Lower leg skin (tissue), 3 donors: Measurements from ENCODE around the gene SDCCAG8.
"Not testable (repeated sequence)": the region's sequence is repeated elsewhere in the genome, so short reads cannot be mapped to it uniquely, and the experiment has no call there.

ENCODE experiments used
- POLR2A ChIP-seq, 2 donors: fragments of 450-650 bp; IDR thresholded peaks; one replicate each; pipeline ENCODE4 v1.6.1; 2016 to 2017; ENCODE audit warnings: antibody characterized with exemption in 2 of 2, mild to moderate bottlenecking in 1 of 2, moderate library complexity in 1 of 2
- TF ChIP-seq, protein P1 (sequence below), 3 donors: fragments of 450-650 bp; IDR thresholded peaks; one replicate each; pipeline ENCODE4 v1.5.1; 2016; ENCODE audit warnings: antibody characterized with exemption in 3 of 3, mild to moderate bottlenecking in 3 of 3, moderate library complexity in 2 of 3

DNA sequence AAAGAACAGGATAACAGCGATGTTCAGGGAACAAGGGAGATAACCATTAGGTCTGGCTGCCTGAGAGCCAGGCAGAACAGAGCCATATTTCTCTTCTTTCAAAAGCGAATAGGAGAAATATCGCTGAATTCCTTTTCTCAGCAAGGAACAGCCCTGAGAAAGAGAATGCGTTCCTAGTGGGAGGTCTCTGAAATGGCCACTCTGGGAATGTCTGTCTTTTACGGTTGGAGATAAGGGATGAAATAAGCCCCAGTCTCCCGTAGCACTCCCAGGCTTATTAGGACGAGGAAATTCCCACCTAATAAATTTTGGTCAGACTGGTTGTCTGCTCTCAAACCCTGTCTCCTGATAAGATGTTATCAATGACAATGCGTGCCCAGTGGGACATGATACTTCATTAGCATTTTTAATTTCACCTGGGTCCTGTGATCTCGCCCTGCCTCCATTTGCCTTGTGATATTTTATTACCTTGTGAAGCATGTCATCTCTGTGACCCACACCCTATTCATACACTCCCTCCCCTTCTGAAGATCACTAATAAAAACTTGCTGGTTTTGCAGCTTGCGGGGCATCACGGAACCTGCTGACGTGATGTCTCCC is 40.5 kb upstream of the SDCCAG8 start:
- TF ChIP-seq, protein P1, sequence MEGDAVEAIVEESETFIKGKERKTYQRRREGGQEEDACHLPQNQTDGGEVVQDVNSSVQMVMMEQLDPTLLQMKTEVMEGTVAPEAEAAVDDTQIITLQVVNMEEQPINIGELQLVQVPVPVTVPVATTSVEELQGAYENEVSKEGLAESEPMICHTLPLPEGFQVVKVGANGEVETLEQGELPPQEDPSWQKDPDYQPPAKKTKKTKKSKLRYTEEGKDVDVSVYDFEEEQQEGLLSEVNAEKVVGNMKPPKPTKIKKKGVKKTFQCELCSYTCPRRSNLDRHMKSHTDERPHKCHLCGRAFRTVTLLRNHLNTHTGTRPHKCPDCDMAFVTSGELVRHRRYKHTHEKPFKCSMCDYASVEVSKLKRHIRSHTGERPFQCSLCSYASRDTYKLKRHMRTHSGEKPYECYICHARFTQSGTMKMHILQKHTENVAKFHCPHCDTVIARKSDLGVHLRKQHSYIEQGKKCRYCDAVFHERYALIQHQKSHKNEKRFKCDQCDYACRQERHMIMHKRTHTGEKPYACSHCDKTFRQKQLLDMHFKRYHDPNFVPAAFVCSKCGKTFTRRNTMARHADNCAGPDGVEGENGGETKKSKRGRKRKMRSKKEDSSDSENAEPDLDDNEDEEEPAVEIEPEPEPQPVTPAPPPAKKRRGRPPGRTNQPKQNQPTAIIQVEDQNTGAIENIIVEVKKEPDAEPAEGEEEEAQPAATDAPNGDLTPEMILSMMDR (IDR thresholded peaks at IDR 0.05) = not testable (repeated sequence)
- TF ChIP-seq POLR2A (IDR thresholded peaks at IDR 0.05) = not testable (repeated sequence)
